Activated CD4-positive, CD25-positive, alpha-beta regulatory T cell treated with anti-CD3 and anti-CD28 coated beads, Interleukin-2, amount 50 U/mL, for 24 hours (primary cell): ENCODE data around the gene RGS6.

Experiments
- ATAC-seq, 2 donors: fragments of 150-1000 bp; cut with Tn5 transposase; one replicate each; pipeline ENCODE4 v1.10.0; 2021; ENCODE audit warnings: mild to moderate bottlenecking in 1 of 2, moderate library complexity in 1 of 2

RGS6 gene

GRCh38 chr14:72613231-72613974, 681.2 kb downstream of the RGS6 start:
- ATAC-seq = no peak

- ATAC-seq = no peak
Observed at GRCh38 chr14:72613975-72614319, 681.7 kb downstream of the RGS6 start.

GRCh38 chr14:72614365-72614764, 682.1 kb downstream of the RGS6 start:
- no peak for ATAC-seq

GRCh38 chr14:72614891-72615415, 682.7 kb downstream of the RGS6 start:
- no peak for ATAC-seq

GRCh38 chr14:72615451-72616121, 683.4 kb downstream of the RGS6 start:
- no peak for ATAC-seq
